ENCODE measurements around the gene PTPRC.

PTPRC gene

GRCh38 chr1:198677027-198677426, 38.2 kb downstream of the PTPRC start:
- no peak for DNase-seq

GRCh38 chr1:198677871-198678270, 39.0 kb downstream of the PTPRC start:
- no peak for DNase-seq

- DNase-seq = no peak
Measured at GRCh38 chr1:198678301-198678836, 39.5 kb downstream of the PTPRC start.

GRCh38 chr1:198678901-198679329, 40.1 kb downstream of the PTPRC start:
- DNase-seq = peak; percentile 46

GRCh38 chr1:198679535-198680173, 40.8 kb downstream of the PTPRC start:
- peak; percentile 45 for DNase-seq

- no peak for DNase-seq
Measured at GRCh38 chr1:198680174-198680875, 41.5 kb downstream of the PTPRC start.

GRCh38 chr1:198681252-198681651, 42.4 kb downstream of the PTPRC start:
- no peak for DNase-seq

GRCh38 chr1:198681831-198682759, 43.3 kb downstream of the PTPRC start:
- DNase-seq = peak; percentile 56

- DNase-seq = no peak
Measured at GRCh38 chr1:198682850-198683249, 44.0 kb downstream of the PTPRC start.

GRCh38 chr1:198683449-198683848, 44.6 kb downstream of the PTPRC start:
- no peak for DNase-seq

- no peak for DNase-seq
Measured at GRCh38 chr1:198686069-198686728, 47.4 kb downstream of the PTPRC start.

- DNase-seq = no peak
Measured at GRCh38 chr1:198687429-198687828, 48.6 kb downstream of the PTPRC start.

- no peak for DNase-seq
Measured at GRCh38 chr1:198691063-198691462, 52.2 kb downstream of the PTPRC start.

GRCh38 chr1:198693321-198693720, 54.5 kb downstream of the PTPRC start:
- DNase-seq = no peak

GRCh38 chr1:198694542-198694941, 55.7 kb downstream of the PTPRC start:
- no peak for DNase-seq

- no peak for DNase-seq
Measured at GRCh38 chr1:198696211-198696610, 57.4 kb downstream of the PTPRC start.

- peak; percentile 72 for DNase-seq
Measured at GRCh38 chr1:198699167-198700015, 60.6 kb downstream of the PTPRC start.

GRCh38 chr1:198700016-198700392, 61.2 kb downstream of the PTPRC start:
- DNase-seq = no peak

GRCh38 chr1:198700396-198700795, 61.6 kb downstream of the PTPRC start:
- no peak for DNase-seq

GRCh38 chr1:198701250-198701649, 62.4 kb downstream of the PTPRC start:
- DNase-seq = no peak

GRCh38 chr1:198701766-198702539, 63.1 kb downstream of the PTPRC start:
- DNase-seq = no peak
